K562 (cell line): ENCODE data around the gene ATG4D. TPM values are rescaled to one million over a fixed set of nuclear protein-coding genes. Genes with fewer than 3 reads are reported as not detected.

Experiments used
- HDAC1 ChIP-seq, 2 experiments: fragments of 450-650 bp; IDR thresholded peaks; 2 replicates each; pipeline ENCODE4 v1.6.1; 2016 to 2017; ENCODE audit warnings: inconsistent platforms in 1 of 2, mild to moderate bottlenecking in 1 of 2, moderate library complexity in 1 of 2
- MAFF ChIP-seq: IDR thresholded peaks from 2 replicates; pipeline ENCODE4 v1.6.1; 2012; ENCODE audit warnings: low read length, improper control_type of control experiment
- MBD1 ChIP-seq: fragments of 250-450 bp; sonication (Bioruptor Pico); IDR thresholded peaks from 2 replicates; pipeline ENCODE4 v1.8.0; 2022; ENCODE audit warnings: inconsistent platforms
- OTX1 ChIP-seq: fragments of 450-650 bp; formaldehyde crosslinking; IDR thresholded peaks from 2 replicates; pipeline ENCODE4 v1.4.0; 2022; ENCODE audit warnings: mild to moderate bottlenecking
- RAD51 ChIP-seq: fragments of 450-650 bp; IDR thresholded peaks from 2 replicates; pipeline ENCODE4 v1.7.1; 2016; ENCODE audit warnings: low read depth, mild to moderate bottlenecking, borderline replicate concordance
- RFX1 ChIP-seq: fragments of 450-650 bp; IDR thresholded peaks from 2 replicates; pipeline ENCODE4 v1.6.1; 2016; ENCODE audit warnings: mild to moderate bottlenecking, moderate library complexity
- RNF2 ChIP-seq: sonication (generic); IDR thresholded peaks from 2 replicates; pipeline ENCODE4 v1.6.1; 2016
- SIN3B ChIP-seq: fragments of 450-650 bp; IDR thresholded peaks from 2 replicates; pipeline ENCODE4 v1.6.1; 2017; ENCODE audit warnings: low read depth, mild to moderate bottlenecking, moderate library complexity
- SMAD4 ChIP-seq: fragments of 250-450 bp; sonication (Bioruptor Pico); conservative IDR thresholded peaks from 2 replicates; pipeline ENCODE4 v1.8.0; 2021; ENCODE audit warnings: inconsistent platforms, mild to moderate bottlenecking, moderate library complexity
- SOX6 ChIP-seq: fragments of 450-650 bp; IDR thresholded peaks from 2 replicates; pipeline ENCODE4 v1.6.1; 2014; ENCODE audit warnings: mild to moderate bottlenecking
- XRCC3 ChIP-seq: fragments of 450-650 bp; IDR thresholded peaks from 2 replicates; pipeline ENCODE4 v1.6.1; 2017; ENCODE audit warnings: mild to moderate bottlenecking, moderate library complexity
- ZBTB5 ChIP-seq: fragments of 450-650 bp; IDR thresholded peaks from 2 replicates; pipeline ENCODE4 v1.6.1; 2017; ENCODE audit warnings: antibody characterized with exemption
- ZNF121 ChIP-seq: sonication (generic); formaldehyde crosslinking; conservative IDR thresholded peaks from 2 replicates; pipeline ENCODE4 v1.8.0; 2022; ENCODE audit warnings: missing genetic modification reagents
- ZNF175 ChIP-seq: fragments of 200-800 bp; sonication (Bioruptor generic); IDR thresholded peaks from 2 replicates; pipeline ENCODE4 v1.6.1; 2016; ENCODE audit warnings: low read depth, mild to moderate bottlenecking, missing genetic modification characterization, missing compliant biosample characterization
- ZNF384 ChIP-seq: IDR thresholded peaks from 2 replicates; pipeline ENCODE4 v1.6.1; 2012; ENCODE audit warnings: low read depth, low read length, improper control_type of control experiment
- ZNF583 ChIP-seq: fragments of 250-450 bp; sonication (Bioruptor Pico); IDR thresholded peaks from 2 replicates; pipeline ENCODE4 v1.4.0; 2020
- ZNF586 ChIP-seq: fragments of 450-650 bp; formaldehyde crosslinking; conservative IDR thresholded peaks from 2 replicates; pipeline ENCODE4 v1.4.0; 2020; ENCODE audit warnings: mild to moderate bottlenecking, moderate library complexity
- ZNF830 ChIP-seq: fragments of 250-450 bp; sonication (Bioruptor Pico); IDR thresholded peaks from 2 replicates; pipeline ENCODE4 v1.5.0; 2021; ENCODE audit warnings: mild to moderate bottlenecking
- polyA plus RNA-seq, 8 experiments: library from polyadenylated mRNA; depleted of rRNA in 4 of 8; stranded (reverse) in 5 of 8; unstranded in 3 of 8; fragments of >200 nt; fragmentation: Nextera tagmentation in 2 of 8; fragmentation: Illumina TruSeq in 1 of 8; extraction: Ambion mirVana in 2 of 8; extraction: Trizol in 1 of 8; gene quantifications; 2 replicates each; pipeline versions ENCODE4 v1.2.1 to v1.2.3, GENCODE V29; 2011 to 2014; ENCODE audit warnings: inconsistent platforms in 1 of 8, missing spikeins in 1 of 8
- total RNA-seq, 7 experiments: library from RNA; depleted of rRNA in 6 of 7; stranded (reverse); fragments of >200 nt in 6 of 7; fragmentation: Illumina TruSeq in 2 of 7; extraction: Trizol in 2 of 7; gene quantifications; 2 replicates each; pipeline versions ENCODE4 v1.2.1 to v1.2.3, GENCODE V29; 2011 to 2021; ENCODE audit warnings: low replicate concordance in 1 of 7
- TF ChIP-seq, protein P1 (sequence below): fragments of 450-650 bp; IDR thresholded peaks from 2 replicates; pipeline ENCODE4 v1.6.1; 2017; ENCODE audit warnings: antibody characterized with exemption, mild to moderate bottlenecking

Gene ATG4D
- total and polyA plus RNA-seq, 9 of the 15 experiments (the other 6 are each of a cell fraction or from before 2014, with no cell fraction given): 0.51 to 66.1 (median 22.9) TPM

DNA sequence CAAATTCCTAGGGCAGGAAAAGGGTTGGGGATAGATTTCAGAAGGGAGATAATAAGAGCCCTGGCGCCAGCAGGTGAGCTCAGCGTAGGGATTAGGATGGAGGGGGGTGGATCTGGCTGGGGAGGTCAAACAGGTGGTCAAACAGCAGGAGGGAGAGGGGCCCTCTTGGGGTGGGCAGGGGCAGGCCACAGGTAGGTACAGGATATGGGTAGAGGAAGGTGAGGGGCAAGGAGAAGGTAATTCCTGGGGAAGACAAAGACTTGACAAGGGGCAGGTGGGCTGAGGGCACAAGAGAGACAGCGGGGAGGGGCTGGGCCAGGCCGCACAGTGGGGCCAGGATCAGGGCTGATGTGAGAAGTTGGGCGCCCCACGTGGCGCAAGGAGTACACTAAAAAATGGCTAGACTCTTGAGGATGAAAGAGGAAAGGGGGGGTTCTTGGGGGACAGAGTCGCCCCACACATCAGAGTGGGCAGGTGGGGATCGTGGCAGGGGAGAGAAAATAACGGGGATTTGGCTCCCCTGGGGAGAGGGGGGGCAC lies 21.4 kb downstream of the ATG4D start (continued):
- TF ChIP-seq, protein P1, sequence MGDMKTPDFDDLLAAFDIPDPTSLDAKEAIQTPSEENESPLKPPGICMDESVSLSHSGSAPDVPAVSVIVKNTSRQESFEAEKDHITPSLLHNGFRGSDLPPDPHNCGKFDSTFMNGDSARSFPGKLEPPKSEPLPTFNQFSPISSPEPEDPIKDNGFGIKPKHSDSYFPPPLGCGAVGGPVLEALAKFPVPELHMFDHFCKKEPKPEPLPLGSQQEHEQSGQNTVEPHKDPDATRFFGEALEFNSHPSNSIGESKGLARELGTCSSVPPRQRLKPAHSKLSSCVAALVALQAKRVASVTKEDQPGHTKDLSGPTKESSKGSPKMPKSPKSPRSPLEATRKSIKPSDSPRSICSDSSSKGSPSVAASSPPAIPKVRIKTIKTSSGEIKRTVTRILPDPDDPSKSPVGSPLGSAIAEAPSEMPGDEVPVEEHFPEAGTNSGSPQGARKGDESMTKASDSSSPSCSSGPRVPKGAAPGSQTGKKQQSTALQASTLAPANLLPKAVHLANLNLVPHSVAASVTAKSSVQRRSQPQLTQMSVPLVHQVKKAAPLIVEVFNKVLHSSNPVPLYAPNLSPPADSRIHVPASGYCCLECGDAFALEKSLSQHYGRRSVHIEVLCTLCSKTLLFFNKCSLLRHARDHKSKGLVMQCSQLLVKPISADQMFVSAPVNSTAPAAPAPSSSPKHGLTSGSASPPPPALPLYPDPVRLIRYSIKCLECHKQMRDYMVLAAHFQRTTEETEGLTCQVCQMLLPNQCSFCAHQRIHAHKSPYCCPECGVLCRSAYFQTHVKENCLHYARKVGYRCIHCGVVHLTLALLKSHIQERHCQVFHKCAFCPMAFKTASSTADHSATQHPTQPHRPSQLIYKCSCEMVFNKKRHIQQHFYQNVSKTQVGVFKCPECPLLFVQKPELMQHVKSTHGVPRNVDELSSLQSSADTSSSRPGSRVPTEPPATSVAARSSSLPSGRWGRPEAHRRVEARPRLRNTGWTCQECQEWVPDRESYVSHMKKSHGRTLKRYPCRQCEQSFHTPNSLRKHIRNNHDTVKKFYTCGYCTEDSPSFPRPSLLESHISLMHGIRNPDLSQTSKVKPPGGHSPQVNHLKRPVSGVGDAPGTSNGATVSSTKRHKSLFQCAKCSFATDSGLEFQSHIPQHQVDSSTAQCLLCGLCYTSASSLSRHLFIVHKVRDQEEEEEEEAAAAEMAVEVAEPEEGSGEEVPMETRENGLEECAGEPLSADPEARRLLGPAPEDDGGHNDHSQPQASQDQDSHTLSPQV: no peak
- TF ChIP-seq ZBTB5: no peak
- TF ChIP-seq SOX6: no peak
- no peak for TF ChIP-seq MBD1 (CRISPR knock-in tag)
- TF ChIP-seq SMAD4: no peak
- TF ChIP-seq XRCC3: no peak
- no peak for TF ChIP-seq ZNF121 (CRISPR knock-in tag)
- TF ChIP-seq ZNF175 (CRISPR knock-in tag): no peak
- TF ChIP-seq ZNF830 (CRISPR knock-in tag): no peak
- TF ChIP-seq ZNF384: no peak
- TF ChIP-seq OTX1 (CRISPR knock-in tag): 0 out of 2 replicates have a peak, but pooled peaks have one; percentile 44
- no peak for TF ChIP-seq MAFF
- TF ChIP-seq RFX1: no peak
- peak in 1 of 2 experiments; percentile 79; a peak in 2 of 4 replicates for TF ChIP-seq HDAC1 (IDR thresholded peaks at IDR 0.05)
- TF ChIP-seq RNF2: no peak
- peak; percentile 24; the same call in 1 of the 2 replicates for TF ChIP-seq RAD51
- TF ChIP-seq SIN3B: no peak
- no peak for TF ChIP-seq ZNF586 (CRISPR knock-in tag)
- TF ChIP-seq ZNF583: no peak
